Liver (tissue), 9 donors: ENCODE data around the gene GPR62. TPM values are rescaled to one million over a fixed set of nuclear protein-coding genes. Genes with fewer than 3 reads are reported as not detected.

Experiments
- DNase-seq: peaks from one replicate; pipeline ENCODE4 v3.0.0-alpha.2; 2017; ENCODE audit warnings: low spot score
- H3K27ac ChIP-seq, 2 donors: one replicate each; pipeline ENCODE4 v1.7.0; 2013; ENCODE audit warnings: inconsistent platforms in 2 of 2, low read length in 2 of 2, control low read depth in 1 of 2, low read depth in 1 of 2, mild to moderate bottlenecking in 1 of 2
- H3K27me3 ChIP-seq, 4 donors: one replicate each; pipeline versions ENCODE4 v1.6.1 to v1.7.0; 2013; ENCODE audit warnings: low read length in 3 of 4, inconsistent platforms in 1 of 4, mild to moderate bottlenecking in 1 of 4, moderate library complexity in 1 of 4; ENCODE audit not compliant: control insufficient read depth in 4 of 4, insufficient read depth in 4 of 4
- H3K36me3 ChIP-seq, 4 donors: one replicate each; pipeline versions ENCODE4 v1.6.1 to v1.7.0; 2013; ENCODE audit warnings: low read length in 3 of 4, mild to moderate bottlenecking in 3 of 4, low read depth in 1 of 4, moderate library complexity in 1 of 4; ENCODE audit not compliant: control insufficient read depth in 4 of 4, insufficient read depth in 3 of 4
- H3K4me1 ChIP-seq, 4 donors: one replicate each; pipeline versions ENCODE4 v1.6.1 to v1.7.0; 2013; ENCODE audit warnings: low read length in 3 of 4, mild to moderate bottlenecking in 3 of 4, moderate library complexity in 1 of 4; ENCODE audit not compliant: control insufficient read depth in 4 of 4, insufficient read depth in 4 of 4
- H3K4me3 ChIP-seq, 3 donors: one replicate each; pipeline versions ENCODE4 v1.6.1 to v1.7.0; 2013; ENCODE audit warnings: low read length in 3 of 3, control low read depth in 1 of 3, low read depth in 1 of 3, mild to moderate bottlenecking in 1 of 3
- H3K9ac ChIP-seq, 2 donors: one replicate each; pipeline ENCODE4 v1.7.0; 2013; ENCODE audit warnings: low read length in 2 of 2, mild to moderate bottlenecking in 2 of 2, moderate library complexity in 2 of 2, control low read depth in 1 of 2, low read depth in 1 of 2
- H3K9me3 ChIP-seq, 4 donors: one replicate each; pipeline versions ENCODE4 v1.6.1 to v1.7.0; 2013; ENCODE audit warnings: low read length in 3 of 4; ENCODE audit not compliant: control insufficient read depth in 4 of 4
- ATF3 ChIP-seq: IDR thresholded peaks from 2 replicates; pipeline ENCODE4 v1.6.1; 2016; ENCODE audit warnings: antibody characterized with exemption
- CTCF ChIP-seq: fragments of 150-350 bp; IDR thresholded peaks from 2 replicates; pipeline ENCODE4 v1.5.1; 2017; ENCODE audit warnings: improper control_type of control experiment, low read depth, low read length; ENCODE audit not compliant: missing input control
- EGR1 ChIP-seq, 2 donors: IDR thresholded peaks; 2 replicates each; pipeline ENCODE4 v1.6.1; 2016 to 2018; ENCODE audit warnings: antibody characterized with exemption in 2 of 2, low read depth in 2 of 2
- FOXA1 ChIP-seq: IDR thresholded peaks from 2 replicates; pipeline ENCODE4 v1.6.1; 2016; ENCODE audit warnings: antibody characterized with exemption
- FOXA2 ChIP-seq: IDR thresholded peaks from 2 replicates; pipeline ENCODE4 v1.6.1; 2016; ENCODE audit warnings: antibody characterized with exemption
- GABPA ChIP-seq, 2 donors: IDR thresholded peaks in 1 of 2; conservative IDR thresholded peaks in 1 of 2; 2 replicates each; pipeline ENCODE4 v1.6.1; 2016; ENCODE audit warnings: antibody characterized with exemption in 2 of 2, mild to moderate bottlenecking in 1 of 2, moderate library complexity in 1 of 2
- HNF4A ChIP-seq, 2 donors: conservative IDR thresholded peaks; 2 replicates each; pipeline ENCODE4 v1.6.1; 2016; ENCODE audit warnings: antibody characterized with exemption in 2 of 2, mild to moderate bottlenecking in 2 of 2
- HNF4G ChIP-seq: IDR thresholded peaks from 2 replicates; pipeline ENCODE4 v1.6.1; 2016; ENCODE audit warnings: antibody characterized with exemption
- JUND ChIP-seq, 2 donors: IDR thresholded peaks; 2 replicates each; pipeline ENCODE4 v1.6.1; 2016; ENCODE audit warnings: antibody characterized with exemption in 2 of 2
- MAX ChIP-seq: IDR thresholded peaks from 2 replicates; pipeline ENCODE4 v1.6.1; 2016; ENCODE audit warnings: antibody characterized with exemption
- NR2F2 ChIP-seq: IDR thresholded peaks from 2 replicates; pipeline ENCODE4 v1.6.1; 2016; ENCODE audit warnings: antibody characterized with exemption
- RAD21 ChIP-seq, 2 donors: IDR thresholded peaks; 2 replicates each; pipeline ENCODE4 v1.6.1; 2016; ENCODE audit warnings: antibody characterized with exemption in 2 of 2, mild to moderate bottlenecking in 2 of 2
- REST ChIP-seq: IDR thresholded peaks from 2 replicates; pipeline ENCODE4 v1.6.1; 2016; ENCODE audit warnings: antibody characterized with exemption, mild to moderate bottlenecking
- RXRA ChIP-seq, 2 donors: IDR thresholded peaks; 2 replicates each; pipeline ENCODE4 v1.6.1; 2017 to 2018; ENCODE audit warnings: antibody characterized with exemption in 2 of 2, mild to moderate bottlenecking in 1 of 2
- SP1 ChIP-seq: IDR thresholded peaks from 2 replicates; pipeline ENCODE4 v1.6.1; 2018; ENCODE audit warnings: antibody characterized with exemption, mild to moderate bottlenecking
- TAF1 ChIP-seq: conservative IDR thresholded peaks from 2 replicates; pipeline ENCODE4 v1.6.1; 2016; ENCODE audit warnings: antibody characterized with exemption, mild to moderate bottlenecking
- YY1 ChIP-seq: IDR thresholded peaks from 2 replicates; pipeline ENCODE4 v1.6.1; 2016; ENCODE audit warnings: antibody characterized with exemption, mild to moderate bottlenecking
- ZBTB33 ChIP-seq: IDR thresholded peaks from 2 replicates; pipeline ENCODE4 v1.6.1; 2016; ENCODE audit warnings: antibody characterized with exemption
- WGBS: extraction: QIAGEN DNeasy Blood & Tissue Kit; methylation state at CpG from one replicate; pipeline ENCODE4 v1.1.7; 2013; 5-methylcytosine and 5-hydroxymethylcytosine counted together
- polyA plus RNA-seq, 2 donors: library from polyadenylated mRNA; stranded (reverse) in 1 of 2; unstranded in 1 of 2; fragments of 200-250 nt in 1 of 2; fragments of >200 nt in 1 of 2; fragmentation: Nextera tagmentation in 1 of 2; extraction: Ambion mirVana in 1 of 2; gene quantifications; one replicate each; pipeline versions ENCODE4 v1.2.1 to v1.2.3, GENCODE V29; 2013 to 2015
- total RNA-seq, 2 donors: library from RNA; depleted of rRNA; stranded (reverse); fragments of >200 nt; gene quantifications; one replicate each; pipeline ENCODE4 v1.2.3, GENCODE V29; 2014
- donor health status: healthy.
- donor health status: healthy.
- donor health status: healthy.
- donor health status: healthy.
- donor health status: healthy.

The GPR62 gene
- total and polyA plus RNA-seq, 4 donors, result 0.07 to 0.08 TPM; not detected in 2

- H3K27me3 ChIP-seq, result no peaks in the 10 kb centered on the region
- H3K4me1 ChIP-seq, result peaks cover 10 to 31% (median 23%) of the 10 kb centered on the region in 4 donors
- peaks cover 0 to 23% (median 14%) of the 10 kb centered on the region in 4 donors for H3K36me3 ChIP-seq
- peak overlapping the region; percentile 84 to 88 for H3K27ac ChIP-seq
- 96% methylated on average over 21 of the region's 21 CpGs for WGBS
- TF ChIP-seq FOXA1 (no peak), NR2F2 (no peak), FOXA2 (no peak), MAX (no peak), SP1 (no peak), REST (no peak), EGR1 (IDR thresholded peaks at IDR 0.05; ENCODE audit: low read depth in 2 of 2) (no peak), RXRA (IDR thresholded peaks at IDR 0.05) (no peak), HNF4G (no peak), RAD21 (IDR thresholded peaks at IDR 0.05) (no peak), GABPA (IDR thresholded peaks at IDR 0.05 in 1 of 2, conservative IDR thresholded peaks at IDR 0.05 in 1 of 2) (no peak), ATF3 (no peak), TAF1 (no peak), CTCF (no peak)
- peak overlapping the region in 1 of 3 donors; percentile 67 for H3K4me3 ChIP-seq
- H3K9me3 ChIP-seq, result no peaks in the 10 kb centered on the region
- no peak overlapping the region for H3K9ac ChIP-seq
- no peak for DNase-seq
These were observed 11.5 kb upstream of the GPR62 start for GRCh38 chr3:51943451-51944391.

GRCh38 chr3:51944451-51945021, 10.6 kb upstream of the GPR62 start:
- Histone ChIP-seq H3K27me3 (no peaks in the 10 kb centered on the region), H3K27ac (no peak overlapping the region), H3K36me3 (peaks cover 0 to 30% (median 18%) of the 10 kb centered on the region in 4 donors), H3K9ac (no peak overlapping the region), H3K9me3 (no peaks in the 10 kb centered on the region), H3K4me1 (peaks cover 10 to 31% (median 23%) of the 10 kb centered on the region in 4 donors), H3K4me3 (no peak overlapping the region)
- no peak for DNase-seq
- WGBS, result 95% methylated on average over 11 of the region's 11 CpGs
- TF ChIP-seq FOXA1 (no peak), HNF4G (no peak), JUND (IDR thresholded peaks at IDR 0.05) (no peak), MAX (no peak), NR2F2 (no peak), ATF3 (no peak), HNF4A (conservative IDR thresholded peaks at IDR 0.05) (no peak), ZBTB33 (no peak), FOXA2 (no peak), CTCF (no peak), SP1 (no peak), EGR1 (IDR thresholded peaks at IDR 0.05; ENCODE audit: low read depth in 2 of 2) (no peak), YY1 (no peak), RAD21 (IDR thresholded peaks at IDR 0.05) (no peak)
